Skeletal muscle satellite cell (primary cell): ENCODE data around the gene HSPA12A.

ENCODE experiments used
- H3K27me3 ChIP-seq: 2 replicates; pipeline ENCODE4 v1.7.0; 2013; ENCODE audit warnings: low read length; ENCODE audit not compliant: control insufficient read depth, insufficient read depth
- H3K36me3 ChIP-seq: 2 replicates; pipeline ENCODE4 v1.7.0; 2013; ENCODE audit warnings: mild to moderate bottlenecking, control low read depth, low read length; ENCODE audit not compliant: insufficient read depth
- H3K4me1 ChIP-seq: 2 replicates; pipeline ENCODE4 v1.7.0; 2013; ENCODE audit warnings: low read length; ENCODE audit not compliant: control insufficient read depth, insufficient read depth
- H3K4me2 ChIP-seq: 2 replicates; pipeline ENCODE4 v1.7.0; 2013; ENCODE audit warnings: mild to moderate bottlenecking, low read length
- H3K4me3 ChIP-seq: 2 replicates; pipeline ENCODE4 v1.7.0; 2013; ENCODE audit warnings: low read length
- H3K9ac ChIP-seq: 2 replicates; pipeline ENCODE4 v1.7.0; 2013; ENCODE audit warnings: mild to moderate bottlenecking, low read depth, low read length, moderate library complexity
- H3K9me3 ChIP-seq: replicated peaks from 2 replicates; pipeline ENCODE4 v1.7.0; 2013; ENCODE audit warnings: mild to moderate bottlenecking, control low read depth, low read length

Gene HSPA12A

DNA sequence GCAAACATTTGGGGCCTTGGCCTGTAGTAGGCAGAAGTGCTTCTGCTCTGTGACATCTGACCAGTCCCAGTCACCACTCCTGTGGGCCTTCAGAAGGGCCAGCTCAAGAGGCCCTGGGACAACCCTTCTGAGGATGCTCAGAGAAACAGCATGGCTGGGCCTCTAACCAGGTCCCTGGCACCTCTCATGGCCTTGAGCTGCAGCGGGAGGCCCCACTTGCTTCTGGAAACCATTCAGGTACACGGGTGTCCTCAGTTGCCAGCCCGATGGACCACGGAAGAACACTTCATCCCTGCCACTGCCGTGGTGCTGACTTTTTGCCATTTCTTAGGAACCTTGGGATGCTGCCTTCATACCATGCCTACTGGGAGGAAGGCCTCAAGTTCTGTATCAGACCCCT is 57.6 kb downstream of the HSPA12A start:
- Histone ChIP-seq H3K4me1 (peaks cover 15% of the 10 kb centered on the region), H3K4me2 (no peak overlapping the region), H3K27me3 (no peaks in the 10 kb centered on the region), H3K36me3 (no peaks in the 10 kb centered on the region), H3K9ac (no peak overlapping the region), H3K4me3 (no peak overlapping the region), H3K9me3 (no peaks in the 10 kb centered on the region)

DNA sequence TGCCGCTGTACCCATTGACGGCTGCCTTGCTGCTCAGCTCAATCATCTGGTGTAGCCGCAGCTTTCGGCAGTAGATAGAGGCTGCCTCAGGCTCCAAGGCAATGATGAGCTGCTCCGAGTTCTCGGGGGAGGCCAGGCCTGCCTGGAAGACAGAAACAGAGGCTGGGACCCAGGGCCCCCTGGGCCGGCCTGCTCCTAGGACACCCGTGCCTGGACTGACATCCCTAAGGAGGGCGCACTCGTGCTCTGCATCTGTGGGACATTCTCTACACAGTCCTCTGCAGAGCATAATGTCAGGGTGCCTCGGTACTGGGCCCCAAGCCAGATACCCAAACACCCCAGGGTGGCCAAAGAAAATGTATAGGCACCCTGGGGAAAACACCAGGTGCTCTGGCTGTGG is 58.5 kb downstream of the HSPA12A start:
- Histone ChIP-seq H3K9me3 (no peaks in the 10 kb centered on the region), H3K36me3 (no peaks in the 10 kb centered on the region), H3K27me3 (no peaks in the 10 kb centered on the region), H3K4me1 (peaks cover 10% of the 10 kb centered on the region), H3K4me3 (no peak overlapping the region), H3K9ac (no peak overlapping the region), H3K4me2 (no peak overlapping the region)

DNA sequence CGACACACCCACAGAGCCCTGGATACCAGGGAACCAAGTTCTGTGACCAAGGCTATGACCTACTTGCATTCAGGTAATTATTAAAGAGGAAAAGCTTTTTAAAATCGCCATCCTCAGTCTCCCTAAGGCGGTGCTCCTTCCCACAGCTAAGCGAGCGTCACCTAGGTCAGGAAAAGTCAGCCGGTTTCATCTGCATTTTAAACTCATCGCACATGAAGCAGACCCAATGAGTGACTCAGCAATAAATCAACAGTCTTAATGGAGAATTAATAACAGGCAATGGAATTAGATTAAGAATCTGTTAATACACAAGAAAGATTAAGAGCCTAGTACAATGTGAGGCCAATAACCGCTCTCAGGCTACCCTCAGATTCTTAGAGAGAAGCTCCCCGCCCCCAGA is 59.2 kb downstream of the HSPA12A start:
- Histone ChIP-seq H3K27me3 (no peaks in the 10 kb centered on the region), H3K4me1 (peaks cover 4% of the 10 kb centered on the region), H3K9ac (no peak overlapping the region), H3K4me2 (no peak overlapping the region), H3K36me3 (no peaks in the 10 kb centered on the region), H3K9me3 (no peaks in the 10 kb centered on the region), H3K4me3 (no peak overlapping the region)

DNA sequence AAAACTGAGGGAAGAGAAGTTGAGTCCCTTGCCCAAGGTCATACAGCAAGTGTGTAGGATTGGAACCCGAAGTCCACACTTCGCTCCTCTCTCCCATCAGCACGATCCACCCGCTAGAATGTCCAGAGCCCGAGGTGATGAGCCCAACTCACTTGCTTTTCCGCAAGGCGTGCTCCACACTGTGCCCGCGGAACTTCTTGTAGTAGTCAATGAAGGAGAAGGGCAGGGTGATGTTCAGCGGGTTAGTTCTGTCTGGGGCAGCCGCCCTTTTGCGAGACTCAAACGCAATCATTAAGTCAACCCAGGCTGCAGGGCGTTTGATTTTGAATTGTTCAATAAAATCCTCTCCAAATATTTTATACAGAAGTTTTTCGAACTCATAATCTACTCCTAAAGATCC is 63.0 kb downstream of the HSPA12A start:
- Histone ChIP-seq H3K9me3 (no peaks in the 10 kb centered on the region), H3K4me1 (no peaks in the 10 kb centered on the region), H3K4me3 (no peak overlapping the region), H3K36me3 (no peaks in the 10 kb centered on the region), H3K9ac (no peak overlapping the region), H3K4me2 (no peak overlapping the region), H3K27me3 (no peaks in the 10 kb centered on the region)

DNA sequence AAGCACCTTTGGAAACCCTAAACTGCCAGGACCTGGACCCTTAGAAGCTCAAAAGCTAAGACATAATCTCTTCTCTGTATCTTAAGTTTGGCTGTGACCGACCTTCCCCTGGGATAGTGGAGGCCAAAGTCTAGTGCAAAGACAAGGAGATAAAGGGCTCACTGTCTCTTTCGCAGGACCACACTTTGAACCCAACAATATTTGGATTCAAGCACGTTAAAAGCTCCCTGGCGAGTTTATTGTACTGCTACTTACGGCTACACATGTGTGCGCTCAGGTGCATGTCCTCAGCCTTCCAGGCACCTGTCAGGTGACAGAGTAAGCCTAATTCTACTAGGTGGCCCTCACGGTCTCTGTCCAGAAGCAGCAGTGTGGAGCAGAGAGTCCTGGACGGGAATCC is 65.7 kb downstream of the HSPA12A start:
- no peaks in the 10 kb centered on the region for H3K27me3 ChIP-seq
- no peak overlapping the region for H3K9ac ChIP-seq
- H3K36me3 ChIP-seq = no peaks in the 10 kb centered on the region
- H3K9me3 ChIP-seq = no peaks in the 10 kb centered on the region
- H3K4me3 ChIP-seq = no peak overlapping the region
- no peak overlapping the region for H3K4me2 ChIP-seq
- peaks cover 4% of the 10 kb centered on the region for H3K4me1 ChIP-seq

DNA sequence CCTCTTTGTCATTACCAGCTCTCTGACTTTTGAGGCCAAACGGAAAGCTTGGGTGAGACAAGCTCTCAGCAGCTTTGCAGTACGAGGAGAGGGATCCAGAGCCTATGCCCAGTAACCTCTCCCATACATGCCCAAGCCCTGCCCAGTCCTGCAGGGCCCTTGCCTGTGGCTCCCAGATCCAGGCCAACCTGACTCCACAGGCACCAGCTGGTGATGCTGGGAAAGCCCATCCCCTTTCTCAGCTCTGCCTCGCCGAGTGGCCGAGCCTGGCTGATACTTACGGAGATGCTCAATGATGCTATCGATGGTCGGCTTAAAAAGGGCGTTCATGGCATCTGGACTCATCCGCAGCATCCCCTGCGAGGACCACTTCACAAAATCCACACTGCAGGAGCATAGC is 66.2 kb downstream of the HSPA12A start:
- peaks cover 5% of the 10 kb centered on the region for H3K4me1 ChIP-seq
- no peaks in the 10 kb centered on the region for H3K9me3 ChIP-seq
- no peaks in the 10 kb centered on the region for H3K36me3 ChIP-seq
- no peaks in the 10 kb centered on the region for H3K27me3 ChIP-seq
- no peak overlapping the region for H3K4me3 ChIP-seq
- H3K4me2 ChIP-seq = no peak overlapping the region
- no peak overlapping the region for H3K9ac ChIP-seq

DNA sequence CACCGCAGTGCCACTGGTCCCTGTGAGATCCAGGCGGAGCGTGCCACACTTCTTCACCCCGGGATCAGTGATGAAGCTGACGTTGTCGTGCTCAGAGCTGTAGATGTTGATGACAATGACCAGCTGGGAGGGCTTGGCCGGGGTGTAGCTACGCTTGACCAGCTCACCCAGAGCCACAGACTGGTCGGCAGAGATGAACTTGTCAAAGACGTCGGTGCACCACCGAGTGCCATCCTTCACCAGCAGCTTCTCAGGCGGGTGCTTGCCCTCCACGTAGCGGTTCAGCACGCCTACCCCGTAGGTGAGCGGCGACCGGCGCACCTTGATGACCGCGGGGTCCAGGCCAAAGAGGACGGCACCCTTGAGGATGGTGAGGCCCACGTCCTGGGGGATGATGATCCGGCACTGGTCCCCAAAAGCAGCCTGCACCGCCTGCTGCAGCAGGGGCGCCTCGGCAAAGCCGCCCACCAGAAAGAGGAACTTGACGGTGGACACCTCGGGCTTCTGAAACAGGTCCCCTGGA is 67.4 kb downstream of the HSPA12A start:
- Histone ChIP-seq H3K36me3 (no peaks in the 10 kb centered on the region), H3K9me3 (no peaks in the 10 kb centered on the region), H3K4me2 (no peak overlapping the region), H3K9ac (no peak overlapping the region), H3K4me3 (no peak overlapping the region), H3K27me3 (no peaks in the 10 kb centered on the region), H3K4me1 (peaks cover 5% of the 10 kb centered on the region)

DNA sequence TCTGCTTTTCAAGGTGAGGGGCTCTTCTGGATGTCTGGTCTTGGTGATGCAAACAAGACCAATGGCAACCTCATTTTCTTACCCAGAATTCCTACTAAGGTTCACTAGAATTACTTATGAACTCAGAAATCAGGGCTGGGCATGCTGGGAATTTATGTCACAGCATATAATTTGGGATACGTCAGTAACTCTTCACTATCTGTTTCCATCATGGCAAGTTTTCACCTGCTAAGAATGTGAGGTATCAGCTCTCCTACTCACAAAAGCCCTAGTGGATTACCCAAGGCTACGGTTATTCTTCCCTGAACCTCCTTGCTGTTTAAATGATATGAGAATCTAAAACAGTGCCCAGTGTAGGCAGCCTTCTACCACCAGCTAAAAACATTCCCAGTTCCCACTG is 68.5 kb downstream of the HSPA12A start:
- H3K27me3 ChIP-seq = no peaks in the 10 kb centered on the region
- H3K4me3 ChIP-seq = no peak overlapping the region
- no peaks in the 10 kb centered on the region for H3K36me3 ChIP-seq
- H3K4me2 ChIP-seq = no peak overlapping the region
- H3K9me3 ChIP-seq = no peaks in the 10 kb centered on the region
- H3K9ac ChIP-seq = no peak overlapping the region
- H3K4me1 ChIP-seq = peaks cover 5% of the 10 kb centered on the region

DNA sequence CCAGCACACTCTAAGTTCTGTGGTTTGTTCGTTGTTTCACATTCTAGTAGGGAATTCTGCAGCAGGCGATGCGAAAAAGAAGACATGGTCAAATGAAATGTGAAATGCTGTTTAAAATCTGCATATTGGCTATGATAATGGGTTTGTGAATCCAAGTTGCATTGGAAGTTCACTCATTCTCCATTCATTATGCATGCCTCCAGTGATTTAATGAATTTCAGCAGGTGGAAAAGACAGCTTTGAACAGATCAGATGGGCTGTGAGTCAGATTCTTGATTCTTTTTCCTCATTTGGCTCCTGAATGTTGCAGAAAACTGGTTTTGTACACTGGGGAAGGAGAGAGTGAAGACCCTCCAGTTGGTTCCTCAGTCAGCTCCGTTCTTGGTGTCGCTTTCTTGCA is 69.5 kb downstream of the HSPA12A start:
- no peak overlapping the region for H3K9ac ChIP-seq
- no peaks in the 10 kb centered on the region for H3K9me3 ChIP-seq
- no peaks in the 10 kb centered on the region for H3K36me3 ChIP-seq
- no peaks in the 10 kb centered on the region for H3K27me3 ChIP-seq
- peaks cover 5% of the 10 kb centered on the region for H3K4me1 ChIP-seq
- H3K4me3 ChIP-seq = no peak overlapping the region
- H3K4me2 ChIP-seq = no peak overlapping the region

DNA sequence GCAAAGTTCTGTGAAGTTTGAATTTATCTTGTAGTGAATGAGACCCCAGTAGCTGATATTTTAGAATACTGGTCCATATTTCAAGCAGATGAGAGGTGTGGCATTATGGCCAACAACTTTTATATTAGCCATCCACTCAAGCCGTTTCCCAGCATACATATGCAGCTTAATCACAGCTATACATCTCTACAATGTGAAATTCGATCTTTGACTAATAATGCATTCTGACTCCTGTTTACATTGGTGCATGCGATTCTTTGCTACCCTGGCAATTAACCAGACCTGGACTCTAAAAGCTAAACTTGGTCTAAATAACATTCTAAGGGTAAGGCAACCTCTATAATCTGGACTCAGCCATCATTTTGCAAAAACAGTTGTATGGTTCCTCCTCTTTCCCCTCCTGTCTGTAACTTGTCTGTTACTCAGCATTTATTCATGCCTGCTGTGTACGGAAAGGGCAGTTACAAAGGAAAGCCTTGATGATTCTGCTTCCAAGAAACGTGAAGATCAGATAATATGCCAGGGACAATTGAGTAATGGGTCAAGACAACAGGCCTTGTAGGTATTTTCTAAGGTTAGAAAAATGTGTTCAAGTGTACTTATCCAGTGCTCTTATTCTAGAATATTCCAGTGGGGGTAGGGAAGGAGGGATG is 71.0 kb downstream of the HSPA12A start:
- Histone ChIP-seq H3K4me3 (no peak overlapping the region), H3K27me3 (no peaks in the 10 kb centered on the region), H3K9me3 (no peaks in the 10 kb centered on the region), H3K4me1 (peaks cover 5% of the 10 kb centered on the region), H3K9ac (no peak overlapping the region), H3K36me3 (no peaks in the 10 kb centered on the region), H3K4me2 (no peak overlapping the region)

DNA sequence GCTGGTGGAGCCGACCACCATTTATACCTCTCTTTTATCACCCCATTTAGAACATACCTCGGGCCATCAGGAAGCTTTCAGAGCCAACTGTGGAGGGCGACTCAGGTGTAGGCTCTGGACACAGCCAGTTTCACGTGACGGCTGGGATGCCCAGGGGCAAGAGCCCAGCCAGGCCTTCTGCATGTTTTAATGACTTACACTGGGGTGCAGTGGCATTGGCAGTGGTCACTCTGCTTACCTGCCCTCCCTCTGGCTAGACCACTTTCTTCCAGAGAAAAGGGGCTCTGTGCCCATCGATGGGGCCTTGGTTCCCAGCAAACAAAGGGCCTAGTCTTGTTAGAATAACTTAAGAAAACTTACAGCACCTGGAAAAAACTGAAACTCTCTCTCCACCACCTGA is 71.7 kb downstream of the HSPA12A start:
- Histone ChIP-seq H3K27me3 (no peaks in the 10 kb centered on the region), H3K36me3 (no peaks in the 10 kb centered on the region), H3K4me2 (no peak overlapping the region)

DNA sequence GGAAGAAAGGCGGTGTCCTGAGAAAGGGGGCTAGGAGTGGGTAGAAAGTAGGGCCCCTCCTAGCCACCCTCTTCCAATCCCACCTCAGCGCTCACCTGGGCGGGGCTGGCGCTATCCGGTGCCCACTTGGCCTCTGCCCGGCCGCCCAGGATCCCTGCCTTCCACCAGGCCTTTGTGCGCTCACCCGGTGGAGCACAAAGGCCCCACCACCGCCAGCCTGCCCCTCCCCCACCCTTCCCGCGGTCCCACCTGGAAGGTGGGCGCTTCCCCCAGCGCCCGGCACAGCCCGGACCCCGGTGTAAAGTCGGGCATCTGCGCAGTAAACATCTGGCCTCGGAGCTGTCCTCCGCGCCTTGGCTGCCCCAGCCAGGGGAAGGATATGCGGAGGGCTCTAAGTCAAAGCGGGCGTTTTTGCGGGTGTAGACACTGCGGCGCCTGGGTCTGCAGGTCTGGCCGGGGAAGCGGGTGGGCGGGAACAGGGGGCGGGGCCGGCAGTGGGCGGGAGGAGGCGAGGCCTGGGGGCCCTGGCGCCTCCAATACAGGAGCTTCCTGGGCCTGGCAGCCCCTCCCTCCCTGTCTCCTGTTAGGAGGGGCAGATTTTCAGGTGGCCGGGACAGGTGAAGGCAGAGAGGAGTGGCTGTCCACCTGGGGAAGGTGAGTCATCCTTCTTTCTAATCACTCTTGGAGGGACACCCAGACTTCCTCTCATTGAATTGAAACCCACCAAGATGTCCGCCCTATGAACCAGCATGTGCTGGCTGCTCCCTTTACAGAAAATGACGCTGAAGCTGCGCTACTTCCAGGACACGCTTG is 72.3 kb downstream of the HSPA12A start:
- peaks cover 12% of the 10 kb centered on the region for H3K4me1 ChIP-seq
- no peak overlapping the region for H3K4me3 ChIP-seq
- H3K9ac ChIP-seq = no peak overlapping the region
- H3K27me3 ChIP-seq = no peaks in the 10 kb centered on the region
- H3K9me3 ChIP-seq = no peaks in the 10 kb centered on the region
- H3K36me3 ChIP-seq = no peaks in the 10 kb centered on the region
- no peak overlapping the region for H3K4me2 ChIP-seq

More for the DNA sequence above, 71.7 kb downstream of the HSPA12A start:
- H3K4me1 ChIP-seq = peaks cover 8% of the 10 kb centered on the region
- no peak overlapping the region for H3K4me3 ChIP-seq
- H3K9ac ChIP-seq = no peak overlapping the region
- H3K9me3 ChIP-seq = no peaks in the 10 kb centered on the region
